Gastrocnemius medialis (tissue), 4 donors: ENCODE measurements around the gene VPS4B. TPM values are rescaled to one million over a fixed set of nuclear protein-coding genes. Genes with fewer than 3 reads are reported as not detected.

Experiments used
- ATAC-seq, 2 donors: fragments of 150-250 bp; one replicate each; pipeline ENCODE4 v1.9.1; 2016
- DNase-seq, 2 donors: peaks; one replicate each; pipeline ENCODE4 v3.0.0-alpha.2; 2019
- H3K27ac ChIP-seq, 4 donors: fragments of 200-600 bp; sonication (generic); 1 replicate in 1 of 4; 2 replicates in 3 of 4; pipeline ENCODE4 v1.5.1; 2016 to 2018; ENCODE audit warnings: mild to moderate bottlenecking in 2 of 4, moderate library complexity in 1 of 4
- H3K27me3 ChIP-seq, 3 donors: fragments of 200-600 bp; sonication (generic) in 2 of 3; 1 replicate in 1 of 3; 2 replicates in 2 of 3; pipeline versions ENCODE4 v1.5.1 to v1.6.0; 2016 to 2019; ENCODE audit warnings: mild to moderate bottlenecking in 1 of 3, moderate library complexity in 1 of 3
- H3K36me3 ChIP-seq, 2 donors: fragments of 200-600 bp; sonication (generic) in 1 of 2; one replicate each; pipeline ENCODE4 v1.5.1; 2017 to 2018
- H3K4me1 ChIP-seq, 2 donors: fragments of 200-600 bp; sonication (generic) in 1 of 2; one replicate each; pipeline ENCODE4 v1.5.1; 2016 to 2017; ENCODE audit warnings: mild to moderate bottlenecking in 2 of 2
- H3K4me3 ChIP-seq, 4 donors: fragments of 200-600 bp; sonication (generic) in 3 of 4; 1 replicate in 1 of 4; 2 replicates in 3 of 4; pipeline ENCODE4 v1.5.1; 2016 to 2019; ENCODE audit warnings: mild to moderate bottlenecking in 2 of 4
- H3K9me3 ChIP-seq, 3 donors: fragments of 200-600 bp; sonication (generic) in 2 of 3; 1 replicate in 1 of 3; 2 replicates in 2 of 3; pipeline ENCODE4 v1.5.1; 2016 to 2019
- POLR2A ChIP-seq, 2 donors: fragments of 450-650 bp; IDR thresholded peaks; one replicate each; pipeline ENCODE4 v1.6.1; 2017; ENCODE audit warnings: antibody characterized with exemption in 2 of 2, mild to moderate bottlenecking in 2 of 2, moderate library complexity in 2 of 2
- in situ Hi-C, 4 donors: fragments of 200-750 bp; cut with MboI; loops; one replicate each; pipeline versions ENCODE4 v1.15.0 to v1.8.0; 2017; ENCODE audit warnings: low sequenced_read_pairs in 4 of 4
- intact Hi-C: fragments of 100-400 bp; cut with DNase I; formaldehyde crosslinking; loops from one replicate; pipeline ENCODE4 v1.15.1; 2023; ENCODE audit warnings: low total_unique reads
- total RNA-seq, 4 donors: library from RNA; depleted of rRNA; stranded (reverse); fragments of >200 nt; gene quantifications; one replicate each; pipeline versions ENCODE4 v1.1.0 to v1.2.3, GENCODE V29; 2016
- TF ChIP-seq, protein P1 (sequence below), 5 experiments: fragments of 450-650 bp in 3 of 5; fragments of 200-600 bp in 2 of 5; sonication (generic) in 2 of 5; IDR thresholded peaks in 4 of 5; conservative IDR thresholded peaks in 1 of 5; 1 replicate in 4 of 5; 2 replicates in 1 of 5; pipeline ENCODE4 v1.5.1; 2016 to 2019; ENCODE audit warnings: antibody characterized with exemption in 5 of 5, mild to moderate bottlenecking in 3 of 5, moderate library complexity in 3 of 5

VPS4B gene
- total RNA-seq, 4 donors from 2014 or later: 13.4 to 18.2 (median 16.0) TPM

DNA sequence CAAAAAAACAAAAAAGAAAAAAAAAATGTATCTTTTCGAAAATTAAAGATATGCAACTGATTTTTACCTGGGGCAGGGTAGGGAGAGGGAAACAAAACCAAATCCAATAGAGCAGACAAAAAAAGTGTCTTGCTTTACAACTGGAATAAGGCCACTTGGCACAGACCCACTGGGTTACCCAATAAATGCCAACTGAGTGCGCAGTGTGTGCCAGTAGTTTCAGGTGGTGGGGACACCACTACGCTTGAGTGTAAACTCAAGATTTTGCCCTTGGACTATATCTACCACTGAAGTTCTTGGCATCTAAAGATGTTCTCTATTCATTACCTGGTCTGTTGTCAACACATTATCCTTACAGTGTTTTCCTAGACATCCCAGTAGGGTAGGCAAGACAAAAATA, 16.3 kb downstream of the VPS4B start:
- peak overlapping the region in 1 of 4 donors; percentile 27 for H3K27ac ChIP-seq
- H3K36me3 ChIP-seq: peaks cover 0 to 73% of the 10 kb centered on the region in 2 donors

DNA sequence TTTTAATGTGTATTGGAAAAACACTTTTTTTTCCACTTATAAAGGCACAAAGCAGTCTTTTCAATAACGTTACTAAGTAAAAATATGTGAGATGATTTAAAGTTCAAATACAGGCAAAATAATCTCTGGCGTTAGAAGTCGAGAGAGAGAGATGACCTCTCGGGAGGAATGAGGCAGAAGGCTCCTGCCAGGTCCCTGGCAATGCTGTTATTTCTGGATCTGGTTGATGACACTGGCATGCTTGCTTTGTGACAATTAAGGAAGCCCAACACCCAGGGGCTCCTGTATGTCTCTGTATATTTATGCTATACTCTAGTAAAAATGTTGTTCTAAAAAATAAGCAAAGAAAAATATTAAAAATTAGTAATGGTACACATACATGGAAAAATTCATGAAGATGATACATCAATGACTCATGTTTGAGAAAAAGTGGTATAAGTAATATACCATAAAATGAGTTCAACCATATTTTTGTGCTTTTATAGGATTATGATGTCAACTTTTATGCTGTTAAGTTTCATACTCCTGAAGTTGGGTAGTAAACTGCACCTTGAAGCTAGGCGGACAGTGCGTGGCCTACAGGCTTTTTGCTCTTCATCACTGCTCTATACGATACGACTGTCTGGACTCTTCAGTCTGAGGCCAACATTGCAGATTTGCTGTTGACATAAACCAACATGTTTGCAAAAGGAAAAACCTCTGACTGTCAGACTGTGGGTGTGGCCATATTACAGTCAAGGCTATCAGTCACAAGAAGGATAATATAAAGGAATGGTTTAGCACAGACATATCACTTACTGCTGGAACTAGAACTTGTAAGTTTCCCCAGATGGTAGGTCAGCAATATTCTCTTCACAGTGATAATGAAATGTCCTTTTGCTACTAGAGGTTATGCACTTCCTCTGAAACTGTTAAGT, 19.8 kb downstream of the VPS4B start:
- in situ Hi-C loops (no loop called here), intact Hi-C loops (no loop called here)
- no peaks in the 10 kb centered on the region for H3K9me3 ChIP-seq
- DNase-seq (no peak), ATAC-seq (no peak)
- peaks cover 0 to 73% of the 10 kb centered on the region in 2 donors for H3K36me3 ChIP-seq
- H3K27me3 ChIP-seq: no peaks in the 10 kb centered on the region
- TF ChIP-seq, protein P1, sequence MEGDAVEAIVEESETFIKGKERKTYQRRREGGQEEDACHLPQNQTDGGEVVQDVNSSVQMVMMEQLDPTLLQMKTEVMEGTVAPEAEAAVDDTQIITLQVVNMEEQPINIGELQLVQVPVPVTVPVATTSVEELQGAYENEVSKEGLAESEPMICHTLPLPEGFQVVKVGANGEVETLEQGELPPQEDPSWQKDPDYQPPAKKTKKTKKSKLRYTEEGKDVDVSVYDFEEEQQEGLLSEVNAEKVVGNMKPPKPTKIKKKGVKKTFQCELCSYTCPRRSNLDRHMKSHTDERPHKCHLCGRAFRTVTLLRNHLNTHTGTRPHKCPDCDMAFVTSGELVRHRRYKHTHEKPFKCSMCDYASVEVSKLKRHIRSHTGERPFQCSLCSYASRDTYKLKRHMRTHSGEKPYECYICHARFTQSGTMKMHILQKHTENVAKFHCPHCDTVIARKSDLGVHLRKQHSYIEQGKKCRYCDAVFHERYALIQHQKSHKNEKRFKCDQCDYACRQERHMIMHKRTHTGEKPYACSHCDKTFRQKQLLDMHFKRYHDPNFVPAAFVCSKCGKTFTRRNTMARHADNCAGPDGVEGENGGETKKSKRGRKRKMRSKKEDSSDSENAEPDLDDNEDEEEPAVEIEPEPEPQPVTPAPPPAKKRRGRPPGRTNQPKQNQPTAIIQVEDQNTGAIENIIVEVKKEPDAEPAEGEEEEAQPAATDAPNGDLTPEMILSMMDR (IDR thresholded peaks at IDR 0.05 in 4 of 5, conservative IDR thresholded peaks at IDR 0.05 in 1 of 5): no peak
- TF ChIP-seq POLR2A (IDR thresholded peaks at IDR 0.05): no peak
- H3K4me3 ChIP-seq: no peak overlapping the region
- H3K27ac ChIP-seq: no peak overlapping the region
- peaks cover 3 to 11% of the 10 kb centered on the region in 2 donors for H3K4me1 ChIP-seq

More for the DNA sequence above, 16.3 kb downstream of the VPS4B start:
- ATAC-seq: peak; percentile 50 to 61
- peak in 1 of 2 donors; percentile 50 for DNase-seq
- Histone ChIP-seq H3K9me3 (no peaks in the 10 kb centered on the region), H3K27me3 (no peaks in the 10 kb centered on the region), H3K4me3 (no peak overlapping the region), H3K4me1 (peaks cover 3 to 11% of the 10 kb centered on the region in 2 donors)
- TF ChIP-seq, protein P1 (IDR thresholded peaks at IDR 0.05 in 4 of 5, conservative IDR thresholded peaks at IDR 0.05 in 1 of 5): no peak
- TF ChIP-seq POLR2A (IDR thresholded peaks at IDR 0.05): no peak
- in situ Hi-C loops: no loop called here
- intact Hi-C loops: no loop called here

DNA sequence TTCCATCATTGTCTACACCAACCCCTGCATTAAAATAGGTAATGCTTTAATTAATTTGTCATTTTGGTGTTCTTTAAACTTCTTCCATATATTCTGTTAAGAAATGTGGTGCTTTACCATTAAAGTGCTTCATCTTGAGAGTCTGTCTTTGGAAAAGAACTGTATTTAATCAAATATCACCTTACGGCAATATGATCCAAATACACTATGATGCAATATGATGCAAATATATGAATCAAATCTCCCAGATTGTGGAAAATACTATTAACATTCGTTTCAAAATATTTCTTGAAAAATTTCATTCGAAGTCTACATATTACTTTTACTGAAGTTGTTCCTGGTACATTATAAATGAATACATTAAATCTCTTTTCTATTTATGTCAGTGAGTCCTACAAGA, 23.0 kb downstream of the VPS4B start:
- Histone ChIP-seq H3K36me3 (peaks cover 0 to 96% of the 10 kb centered on the region in 2 donors), H3K27ac (no peak overlapping the region), H3K4me1 (peaks cover 0 to 4% of the 10 kb centered on the region in 2 donors), H3K27me3 (no peaks in the 10 kb centered on the region), H3K9me3 (no peaks in the 10 kb centered on the region), H3K4me3 (no peak overlapping the region)
- intact Hi-C loops (no loop called here), in situ Hi-C loops (no loop called here)
- no peak for TF ChIP-seq POLR2A (IDR thresholded peaks at IDR 0.05)
- TF ChIP-seq, protein P1 (IDR thresholded peaks at IDR 0.05 in 4 of 5, conservative IDR thresholded peaks at IDR 0.05 in 1 of 5): no peak
- ATAC-seq (no peak), DNase-seq (no peak)

DNA sequence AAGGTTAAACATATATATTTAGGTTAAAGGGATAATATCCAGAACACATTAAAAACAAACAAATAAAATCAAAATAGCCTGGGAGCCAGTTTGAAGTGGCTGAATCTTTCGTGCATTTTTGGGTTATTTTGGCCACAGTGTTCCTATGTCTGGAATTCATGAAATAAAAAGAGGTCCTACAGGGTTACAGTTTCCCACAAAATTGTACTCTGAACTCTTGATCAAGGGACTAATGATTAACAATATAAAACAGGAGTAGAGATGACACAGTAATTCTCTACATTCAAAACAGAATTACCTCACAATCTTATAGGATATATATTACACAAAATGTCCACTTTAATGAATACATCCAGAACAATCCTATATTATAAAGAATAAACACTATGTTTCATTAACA, 24.9 kb downstream of the VPS4B start:
- no peak for TF ChIP-seq POLR2A (IDR thresholded peaks at IDR 0.05)
- TF ChIP-seq, protein P1 (IDR thresholded peaks at IDR 0.05 in 4 of 5, conservative IDR thresholded peaks at IDR 0.05 in 1 of 5): no peak
- no peak for DNase-seq
- H3K4me3 ChIP-seq: no peak overlapping the region
- no peaks in the 10 kb centered on the region for H3K9me3 ChIP-seq
- H3K4me1 ChIP-seq: peaks cover 0 to 4% of the 10 kb centered on the region in 2 donors
- in situ Hi-C loops (no loop called here), intact Hi-C loops (no loop called here)
- ATAC-seq: no peak
- H3K27me3 ChIP-seq: no peaks in the 10 kb centered on the region
- H3K27ac ChIP-seq: no peak overlapping the region
- H3K36me3 ChIP-seq: peaks cover 0 to 99% of the 10 kb centered on the region in 2 donors
